HepG2 (cell line): ENCODE results near the gene AGRN. TPM values are rescaled to one million over a fixed set of nuclear protein-coding genes. Genes with fewer than 3 reads are reported as not detected.

Source experiments
- ETS1 ChIP-seq: sonication (generic); formaldehyde crosslinking; IDR thresholded peaks from 2 replicates; pipeline ENCODE4 v1.4.0; 2020; ENCODE audit warnings: missing genetic modification reagents
- HES4 ChIP-seq: sonication (generic); formaldehyde crosslinking; IDR thresholded peaks from 2 replicates; pipeline ENCODE4 v1.9.0; 2021; ENCODE audit warnings: mild to moderate bottlenecking, missing genetic modification reagents, borderline replicate concordance
- HNF4A ChIP-seq: sonication (generic); formaldehyde crosslinking; IDR thresholded peaks from 2 replicates; pipeline ENCODE4 v1.4.0; 2020; ENCODE audit warnings: missing genetic modification reagents
- KDM1A ChIP-seq: IDR thresholded peaks from 2 replicates; pipeline ENCODE4 v1.6.1; 2016; ENCODE audit warnings: missing compliant biosample characterization
- KLF15 ChIP-seq: sonication (generic); formaldehyde crosslinking; IDR thresholded peaks from 2 replicates; pipeline ENCODE4 v1.8.1; 2023; ENCODE audit warnings: borderline replicate concordance, mild to moderate bottlenecking, inconsistent platforms, missing genetic modification reagents, mixed read lengths
- MAF1 ChIP-seq: sonication (generic); formaldehyde crosslinking; IDR thresholded peaks from 2 replicates; pipeline ENCODE4 v1.5.0; 2020; ENCODE audit warnings: missing genetic modification reagents, borderline replicate concordance
- NONO ChIP-seq, 2 experiments: fragments of 450-650 bp in 1 of 2; sonication (generic) in 1 of 2; formaldehyde crosslinking in 1 of 2; IDR thresholded peaks in 1 of 2; conservative IDR thresholded peaks in 1 of 2; 2 replicates each; pipeline versions ENCODE4 v1.6.1 to v1.8.0; 2017 to 2022; ENCODE audit warnings: mild to moderate bottlenecking in 1 of 2, missing genetic modification reagents in 1 of 2, moderate library complexity in 1 of 2
- NR2F1 ChIP-seq, 2 experiments: fragments of 450-650 bp in 1 of 2; formaldehyde crosslinking in 1 of 2; IDR thresholded peaks; 2 replicates each; pipeline versions ENCODE4 v1.5.0 to v1.6.1; 2016 to 2020; ENCODE audit warnings: mild to moderate bottlenecking in 1 of 2, missing compliant biosample characterization in 1 of 2, missing genetic modification reagents in 1 of 2, moderate library complexity in 1 of 2
- RXRB ChIP-seq: IDR thresholded peaks from 2 replicates; pipeline ENCODE4 v1.6.1; 2016; ENCODE audit warnings: borderline replicate concordance, missing genetic modification reagents, missing compliant biosample characterization
- SKI ChIP-seq: fragments of 450-650 bp; IDR thresholded peaks from one replicate; pipeline ENCODE4 v1.6.1; 2018; ENCODE audit warnings: mild to moderate bottlenecking; ENCODE audit not compliant: partially characterized antibody
- TRIM22 ChIP-seq: fragments of 450-650 bp; IDR thresholded peaks from 2 replicates; pipeline ENCODE4 v1.6.1; 2017
- YEATS2 ChIP-seq: sonication (generic); formaldehyde crosslinking; IDR thresholded peaks from 2 replicates; pipeline ENCODE4 v1.4.0; 2020; ENCODE audit warnings: missing genetic modification reagents, borderline replicate concordance
- ZNF557 ChIP-seq: sonication (generic); formaldehyde crosslinking; IDR thresholded peaks from 2 replicates; pipeline ENCODE4 v1.4.0; 2020; ENCODE audit warnings: missing genetic modification reagents
- ZNF790 ChIP-seq: sonication (generic); formaldehyde crosslinking; IDR thresholded peaks from 2 replicates; pipeline ENCODE4 v1.8.0; 2022; ENCODE audit warnings: missing genetic modification reagents, mild to moderate bottlenecking, borderline replicate concordance
- polyA plus RNA-seq, 8 experiments: library from polyadenylated mRNA; depleted of rRNA in 3 of 8; stranded (reverse) in 7 of 8; unstranded in 1 of 8; fragments of >200 nt; fragmentation: Illumina TruSeq in 4 of 8; extraction: Trizol in 4 of 8; gene quantifications; 2 replicates each; pipeline versions ENCODE4 v1.2.1 to v1.2.3, GENCODE V29; 2011 to 2016; ENCODE audit warnings: low read depth in 4 of 8, missing spikeins in 1 of 8, mixed read lengths in 1 of 8; ENCODE audit not compliant: insufficient read depth in 1 of 8
- total RNA-seq, 5 experiments: library from RNA; depleted of rRNA; stranded (reverse); fragments of >200 nt; fragmentation: Illumina TruSeq; extraction: Trizol; gene quantifications; 2 replicates each; pipeline ENCODE4 v1.2.3, GENCODE V29; 2016; ENCODE audit warnings: low read depth in 1 of 5
- TF ChIP-seq, protein P1 (sequence below): sonication (generic); formaldehyde crosslinking; IDR thresholded peaks from 2 replicates; pipeline ENCODE4 v1.5.1; 2020; ENCODE audit warnings: mild to moderate bottlenecking, missing genetic modification reagents, moderate library complexity
- TF ChIP-seq, protein P2 (sequence below), 2 experiments: sonication (generic) in 1 of 2; formaldehyde crosslinking in 1 of 2; IDR thresholded peaks; 2 replicates each; pipeline versions ENCODE4 v1.4.0 to v1.6.1; 2018 to 2020; ENCODE audit warnings: missing genetic modification reagents in 2 of 2, borderline replicate concordance in 1 of 2, low read depth in 1 of 2, mild to moderate bottlenecking in 1 of 2, missing biosample characterization in 1 of 2
- TF ChIP-seq, protein P3 (sequence below): sonication (generic); formaldehyde crosslinking; IDR thresholded peaks from 2 replicates; pipeline ENCODE4 v1.9.0; 2021; ENCODE audit warnings: missing genetic modification reagents, borderline replicate concordance

AGRN gene
- total and polyA plus RNA-seq, 2 of the 13 experiments (the other 11 are each of a cell fraction or from before 2014, with no cell fraction given), result 29.8 to 65.2 TPM

- TF ChIP-seq, protein P1, sequence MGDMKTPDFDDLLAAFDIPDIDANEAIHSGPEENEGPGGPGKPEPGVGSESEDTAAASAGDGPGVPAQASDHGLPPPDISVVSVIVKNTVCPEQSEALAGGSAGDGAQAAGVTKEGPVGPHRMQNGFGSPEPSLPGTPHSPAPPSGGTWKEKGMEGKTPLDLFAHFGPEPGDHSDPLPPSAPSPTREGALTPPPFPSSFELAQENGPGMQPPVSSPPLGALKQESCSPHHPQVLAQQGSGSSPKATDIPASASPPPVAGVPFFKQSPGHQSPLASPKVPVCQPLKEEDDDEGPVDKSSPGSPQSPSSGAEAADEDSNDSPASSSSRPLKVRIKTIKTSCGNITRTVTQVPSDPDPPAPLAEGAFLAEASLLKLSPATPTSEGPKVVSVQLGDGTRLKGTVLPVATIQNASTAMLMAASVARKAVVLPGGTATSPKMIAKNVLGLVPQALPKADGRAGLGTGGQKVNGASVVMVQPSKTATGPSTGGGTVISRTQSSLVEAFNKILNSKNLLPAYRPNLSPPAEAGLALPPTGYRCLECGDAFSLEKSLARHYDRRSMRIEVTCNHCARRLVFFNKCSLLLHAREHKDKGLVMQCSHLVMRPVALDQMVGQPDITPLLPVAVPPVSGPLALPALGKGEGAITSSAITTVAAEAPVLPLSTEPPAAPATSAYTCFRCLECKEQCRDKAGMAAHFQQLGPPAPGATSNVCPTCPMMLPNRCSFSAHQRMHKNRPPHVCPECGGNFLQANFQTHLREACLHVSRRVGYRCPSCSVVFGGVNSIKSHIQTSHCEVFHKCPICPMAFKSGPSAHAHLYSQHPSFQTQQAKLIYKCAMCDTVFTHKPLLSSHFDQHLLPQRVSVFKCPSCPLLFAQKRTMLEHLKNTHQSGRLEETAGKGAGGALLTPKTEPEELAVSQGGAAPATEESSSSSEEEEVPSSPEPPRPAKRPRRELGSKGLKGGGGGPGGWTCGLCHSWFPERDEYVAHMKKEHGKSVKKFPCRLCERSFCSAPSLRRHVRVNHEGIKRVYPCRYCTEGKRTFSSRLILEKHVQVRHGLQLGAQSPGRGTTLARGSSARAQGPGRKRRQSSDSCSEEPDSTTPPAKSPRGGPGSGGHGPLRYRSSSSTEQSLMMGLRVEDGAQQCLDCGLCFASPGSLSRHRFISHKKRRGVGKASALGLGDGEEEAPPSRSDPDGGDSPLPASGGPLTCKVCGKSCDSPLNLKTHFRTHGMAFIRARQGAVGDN (CRISPR knock-in tag), result peak; percentile 96
- TF ChIP-seq ZNF557 (CRISPR knock-in tag) (no peak), KDM1A (CRISPR knock-in tag) (no peak), KLF15 (CRISPR knock-in tag) (no peak), RXRB (CRISPR knock-in tag) (peak; percentile 50; the same call in 1 of the 2 replicates), SKI (peak; percentile 25), ETS1 (no peak), HNF4A (no peak), NR2F1 (CRISPR knock-in tag; IDR thresholded peaks at IDR 0.05) (peak in 1 of 2 experiments; percentile 46; a peak in 2 of 4 replicates), YEATS2 (peak; percentile 61; the same call in 1 of the 2 replicates), HES4 (no peak), NONO (IDR thresholded peaks at IDR 0.05) (no peak), NONO (CRISPR knock-in tag; conservative IDR thresholded peaks at IDR 0.05) (0 out of 2 replicates have a peak, but pooled peaks have one; percentile 29), MAF1 (CRISPR knock-in tag) (no peak), ZNF790 (CRISPR knock-in tag) (no peak; the same call in 1 of the 2 replicates), TRIM22 (no peak)
- TF ChIP-seq, protein P2, sequence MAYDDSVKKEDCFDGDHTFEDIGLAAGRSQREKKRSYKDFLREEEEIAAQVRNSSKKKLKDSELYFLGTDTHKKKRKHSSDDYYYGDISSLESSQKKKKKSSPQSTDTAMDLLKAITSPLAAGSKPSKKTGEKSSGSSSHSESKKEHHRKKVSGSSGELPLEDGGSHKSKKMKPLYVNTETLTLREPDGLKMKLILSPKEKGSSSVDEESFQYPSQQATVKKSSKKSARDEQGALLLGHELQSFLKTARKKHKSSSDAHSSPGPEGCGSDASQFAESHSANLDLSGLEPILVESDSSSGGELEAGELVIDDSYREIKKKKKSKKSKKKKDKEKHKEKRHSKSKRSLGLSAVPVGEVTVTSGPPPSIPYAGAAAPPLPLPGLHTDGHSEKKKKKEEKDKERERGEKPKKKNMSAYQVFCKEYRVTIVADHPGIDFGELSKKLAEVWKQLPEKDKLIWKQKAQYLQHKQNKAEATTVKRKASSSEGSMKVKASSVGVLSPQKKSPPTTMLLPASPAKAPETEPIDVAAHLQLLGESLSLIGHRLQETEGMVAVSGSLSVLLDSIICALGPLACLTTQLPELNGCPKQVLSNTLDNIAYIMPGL (CRISPR knock-in tag; IDR thresholded peaks at IDR 0.05; ENCODE audit: borderline replicate concordance in 1 of 2, low read depth in 1 of 2), result peak; percentile 82 to 92
- TF ChIP-seq, protein P3, sequence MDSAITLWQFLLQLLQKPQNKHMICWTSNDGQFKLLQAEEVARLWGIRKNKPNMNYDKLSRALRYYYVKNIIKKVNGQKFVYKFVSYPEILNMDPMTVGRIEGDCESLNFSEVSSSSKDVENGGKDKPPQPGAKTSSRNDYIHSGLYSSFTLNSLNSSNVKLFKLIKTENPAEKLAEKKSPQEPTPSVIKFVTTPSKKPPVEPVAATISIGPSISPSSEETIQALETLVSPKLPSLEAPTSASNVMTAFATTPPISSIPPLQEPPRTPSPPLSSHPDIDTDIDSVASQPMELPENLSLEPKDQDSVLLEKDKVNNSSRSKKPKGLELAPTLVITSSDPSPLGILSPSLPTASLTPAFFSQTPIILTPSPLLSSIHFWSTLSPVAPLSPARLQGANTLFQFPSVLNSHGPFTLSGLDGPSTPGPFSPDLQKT (CRISPR knock-in tag), result no peak
Observed at GRCh38 chr1:1063945-1064831, 44.3 kb downstream of the AGRN start (continued).
